Left kidney (tissue), 2 donors: ENCODE results near the gene LFNG. TPM values are rescaled to one million over a fixed set of nuclear protein-coding genes. Genes with fewer than 3 reads are reported as not detected.
"Not testable (repeated sequence)": the region's sequence is repeated elsewhere in the genome, so short reads cannot be mapped to it uniquely, and the experiment has no call there.

Source experiments
- DNase-seq: peaks from one replicate; pipeline ENCODE4 v3.0.0-alpha.2; 2013
- polyA plus RNA-seq: library from polyadenylated mRNA; unstranded; fragments of 120-200 nt; gene quantifications from one replicate; pipeline ENCODE4 v1.2.1, GENCODE V29; 2013; ENCODE audit not compliant: insufficient read length

LFNG gene
- polyA plus RNA-seq, 1 donor: 25.7 TPM

DNA sequence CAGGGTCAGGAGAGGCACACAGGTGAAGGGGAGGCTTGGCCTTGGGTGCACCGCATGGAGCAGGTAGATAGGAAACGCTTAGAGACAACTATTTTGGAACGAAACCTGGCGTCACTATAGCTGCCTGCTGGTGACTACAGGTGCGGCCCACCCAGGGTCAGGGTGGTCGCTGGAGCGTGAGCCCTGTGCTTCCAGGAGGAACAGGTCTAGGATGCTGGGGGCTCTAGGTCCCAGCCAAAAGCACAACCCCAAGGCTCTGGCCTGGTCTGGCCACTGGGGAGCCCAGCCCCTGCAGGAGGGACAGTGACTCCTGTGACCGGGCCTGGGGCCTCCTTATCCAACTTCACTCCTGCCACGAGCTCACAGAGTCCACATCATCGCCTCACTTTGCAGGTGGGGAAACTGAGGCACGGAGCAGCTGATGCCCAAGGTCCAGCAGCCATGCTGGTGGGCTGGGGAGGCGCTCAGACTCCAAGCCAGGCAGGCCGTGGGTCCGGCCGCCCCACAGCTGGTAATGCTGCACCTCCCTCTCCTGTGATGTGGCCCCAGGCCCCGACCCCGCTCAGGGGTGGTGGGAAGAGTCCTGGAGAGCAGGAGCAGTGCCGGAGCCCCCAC is 9.0 kb downstream of the LFNG start:
- DNase-seq: no peak

DNA sequence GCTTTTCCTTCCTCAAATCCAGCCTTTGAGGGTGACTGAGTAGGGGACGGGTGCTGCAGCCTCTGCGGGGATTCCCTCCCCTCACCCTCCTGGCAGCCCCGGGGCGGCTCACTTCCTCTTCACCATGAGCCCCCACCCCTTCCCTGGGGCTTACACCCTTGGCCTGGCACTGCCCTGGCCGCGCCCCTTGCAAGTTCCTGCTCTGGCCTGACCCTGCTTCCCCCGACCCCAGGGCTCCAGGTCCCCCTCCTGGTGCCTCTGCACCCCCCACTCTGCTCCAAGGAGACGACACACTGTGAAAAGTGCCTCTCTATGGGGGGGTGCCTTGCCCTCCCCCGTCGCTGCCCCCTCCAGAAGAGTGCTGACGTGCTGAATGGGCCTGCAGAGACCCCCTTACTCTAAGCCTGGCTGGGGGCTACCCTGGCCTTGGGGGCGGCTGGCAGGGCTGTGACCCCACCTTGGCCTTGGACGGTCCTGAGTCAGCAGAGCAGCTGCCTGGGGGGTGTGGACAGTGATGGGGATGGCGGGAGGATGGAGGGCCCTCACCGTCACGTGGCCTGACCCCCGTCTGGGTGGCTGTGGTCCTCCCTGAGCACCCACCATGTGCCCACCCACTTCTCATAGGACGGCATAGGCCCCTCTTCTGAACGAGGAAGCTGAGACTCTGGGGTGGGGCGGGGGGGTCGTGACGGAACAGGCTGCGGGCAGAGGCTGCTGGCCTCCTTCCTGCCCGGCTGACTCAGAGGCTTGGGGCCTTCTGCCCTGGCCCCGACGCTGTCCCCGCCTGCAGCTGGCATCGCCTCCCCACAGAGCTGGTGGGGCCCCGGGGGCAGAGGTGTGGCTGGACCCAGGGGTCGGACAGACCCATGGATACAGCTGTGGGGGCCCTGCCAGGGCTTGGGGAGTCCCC is 9.8 kb downstream of the LFNG start:
- DNase-seq: no peak

DNA sequence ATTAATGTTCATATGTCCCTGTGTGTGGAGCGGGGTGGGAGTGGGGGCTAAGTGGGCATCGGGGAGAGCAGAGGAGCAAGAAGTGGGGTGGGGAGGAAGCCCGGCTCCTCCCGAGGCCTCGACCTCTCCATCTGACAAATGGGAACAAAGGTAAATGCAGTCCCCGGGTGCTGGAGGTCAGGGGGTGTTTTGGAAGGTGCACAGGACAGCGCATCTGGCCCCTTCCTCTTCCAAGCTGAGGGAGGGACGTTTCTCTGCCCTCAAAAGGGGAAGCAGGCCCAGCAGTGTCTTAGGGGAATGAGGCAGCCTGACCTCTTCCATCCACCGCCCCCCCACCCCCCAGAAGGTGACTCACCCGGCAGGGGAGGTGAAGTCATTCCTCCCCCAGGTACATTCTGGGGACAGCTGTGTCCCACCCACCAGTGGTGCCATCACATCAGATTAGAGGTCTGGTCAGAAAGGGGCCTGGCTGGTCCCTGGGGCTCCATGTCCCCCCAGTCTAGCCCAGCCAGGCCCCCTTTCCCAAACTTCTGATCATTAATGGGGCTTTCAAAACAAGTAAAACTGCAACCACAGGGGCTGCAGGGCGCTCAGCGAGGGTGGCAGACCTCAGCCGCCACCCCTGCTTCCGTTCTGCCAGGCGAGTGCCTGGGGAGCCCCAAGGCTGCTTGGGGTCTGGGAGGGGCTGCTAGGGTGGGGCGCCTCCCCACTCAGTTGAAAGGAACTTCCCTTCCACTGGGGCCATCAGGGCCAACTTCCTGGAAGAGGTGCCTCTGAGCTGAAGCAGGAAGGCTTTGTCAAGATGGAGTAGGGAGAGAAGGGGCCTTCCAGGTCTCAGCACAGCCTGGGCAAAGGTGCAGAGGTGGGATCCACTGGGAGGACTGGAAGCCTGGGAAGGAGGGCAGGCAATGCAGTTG is 10.8 kb downstream of the LFNG start:
- DNase-seq: no peak

DNA sequence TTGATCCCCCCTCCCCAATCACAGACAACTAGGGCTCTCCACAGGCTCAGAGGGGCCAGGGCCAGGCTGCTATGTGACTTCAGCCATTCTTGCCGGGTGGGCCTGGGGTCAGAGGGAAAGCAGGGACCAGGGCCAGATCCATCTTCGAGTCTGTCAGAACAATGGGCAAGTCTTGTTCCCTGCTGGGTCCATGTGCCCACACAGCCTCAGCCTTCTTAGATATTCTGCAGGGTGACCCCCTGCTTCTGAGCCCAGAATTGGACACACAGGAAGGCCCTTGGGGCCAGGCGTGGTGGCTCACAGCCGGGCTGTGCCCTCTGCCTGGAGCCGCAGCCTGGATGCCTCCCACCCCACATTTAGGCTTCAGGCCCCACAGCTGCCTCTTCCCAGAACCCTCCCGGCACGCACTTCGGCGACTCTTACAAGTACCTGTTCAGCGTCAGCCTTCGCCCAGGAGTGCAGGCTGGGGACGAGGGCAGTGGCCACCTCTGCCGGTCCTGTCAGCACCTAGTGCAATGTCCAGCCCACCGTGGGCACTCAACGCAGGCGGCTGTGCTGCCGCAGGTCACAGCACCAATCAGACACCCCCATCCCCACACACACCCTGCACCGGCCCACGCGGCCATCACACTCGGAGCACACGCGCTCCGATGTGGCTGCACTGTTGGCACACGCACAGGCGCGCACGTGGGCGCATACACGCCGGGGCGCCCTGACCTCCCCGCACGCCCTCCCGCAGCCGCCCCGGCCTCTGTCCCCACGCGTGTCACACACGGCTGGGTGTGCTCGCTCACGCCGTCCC is 11.6 kb downstream of the LFNG start:
- DNase-seq: not testable (repeated sequence)

DNA sequence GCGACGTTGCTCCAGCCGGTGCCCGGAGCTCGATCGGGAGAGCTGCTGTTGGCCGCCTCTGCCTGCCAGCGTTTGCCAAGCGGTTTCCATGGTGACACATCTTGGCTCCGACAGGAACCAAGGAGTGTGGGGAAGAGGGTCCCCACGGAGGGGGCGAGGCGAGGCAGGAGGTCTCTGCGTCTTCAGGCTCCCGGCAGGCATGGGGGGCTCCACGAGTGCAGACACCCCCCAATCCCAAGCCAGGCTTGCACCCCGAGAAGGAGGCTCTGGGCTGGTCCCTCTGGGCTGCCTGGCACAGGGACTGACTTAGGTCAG is 12.2 kb downstream of the LFNG start:
- not testable (repeated sequence) for DNase-seq

DNA sequence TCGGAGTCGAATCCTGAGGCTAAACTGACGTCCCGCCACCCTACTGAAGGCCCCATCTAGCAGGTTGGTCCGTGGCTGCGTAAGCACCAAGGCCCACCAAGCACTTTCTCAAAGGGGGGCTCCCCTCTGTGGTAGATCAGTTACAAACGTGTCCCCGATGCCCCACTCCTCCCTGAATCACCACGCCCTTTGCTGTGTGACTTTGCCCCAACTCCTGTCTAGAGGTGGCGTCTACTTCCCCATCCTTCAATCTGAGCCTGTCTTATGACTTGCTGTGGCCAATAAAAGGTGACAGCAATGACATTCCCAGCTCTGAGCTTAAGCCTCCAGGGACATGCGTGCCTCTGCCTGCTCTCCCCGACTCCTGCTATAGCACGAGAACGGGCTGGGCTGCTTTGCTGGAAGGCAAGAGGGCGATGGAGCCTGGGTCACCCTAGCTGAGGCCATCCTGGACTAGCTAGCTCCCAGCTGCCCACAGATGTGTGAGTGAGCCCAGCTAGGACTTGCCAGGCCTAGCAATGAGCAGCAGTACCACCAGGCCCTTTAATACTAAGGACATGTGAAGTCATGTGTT is 12.7 kb downstream of the LFNG start:
- DNase-seq: not testable (repeated sequence)

DNA sequence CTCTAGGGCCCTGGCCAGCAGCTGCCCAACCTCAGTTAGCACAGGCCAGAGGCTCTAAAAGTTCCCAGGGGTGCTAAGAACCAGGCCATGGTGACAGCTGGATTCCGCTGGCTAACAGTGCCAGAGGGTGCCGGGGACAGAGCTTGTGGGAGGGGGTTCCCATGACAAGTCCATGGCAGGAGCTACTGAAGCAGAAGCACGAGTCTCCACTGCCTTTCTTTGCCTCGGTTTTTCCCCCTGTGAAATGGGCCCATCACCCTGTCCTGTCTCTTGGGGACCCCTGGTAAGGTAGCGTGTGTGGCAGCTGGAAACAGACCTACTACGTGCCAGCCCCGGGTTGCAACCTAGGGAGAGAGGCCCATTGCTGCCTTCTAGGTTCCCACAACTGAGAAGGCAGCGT is 13.2 kb downstream of the LFNG start:
- not testable (repeated sequence) for DNase-seq

DNA sequence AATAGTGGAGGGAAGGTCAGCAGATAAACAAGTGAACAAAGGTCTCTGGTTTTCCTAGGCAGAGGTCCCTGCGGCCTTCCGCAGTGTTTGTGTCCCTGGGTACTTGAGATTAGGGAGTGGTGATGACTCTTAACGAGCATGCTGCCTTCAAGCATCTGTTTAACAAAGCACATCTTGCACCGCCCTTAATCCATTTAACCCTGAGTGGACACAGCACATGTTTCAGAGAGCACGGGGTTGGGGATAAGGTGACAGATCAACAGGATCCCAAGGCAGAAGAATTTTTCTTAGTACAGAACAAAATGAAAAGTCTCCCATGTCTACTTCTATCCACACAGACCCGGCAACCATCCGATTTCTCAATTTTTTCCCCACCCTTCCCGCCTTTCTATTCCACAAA is 14.0 kb downstream of the LFNG start:
- not testable (repeated sequence) for DNase-seq

DNA sequence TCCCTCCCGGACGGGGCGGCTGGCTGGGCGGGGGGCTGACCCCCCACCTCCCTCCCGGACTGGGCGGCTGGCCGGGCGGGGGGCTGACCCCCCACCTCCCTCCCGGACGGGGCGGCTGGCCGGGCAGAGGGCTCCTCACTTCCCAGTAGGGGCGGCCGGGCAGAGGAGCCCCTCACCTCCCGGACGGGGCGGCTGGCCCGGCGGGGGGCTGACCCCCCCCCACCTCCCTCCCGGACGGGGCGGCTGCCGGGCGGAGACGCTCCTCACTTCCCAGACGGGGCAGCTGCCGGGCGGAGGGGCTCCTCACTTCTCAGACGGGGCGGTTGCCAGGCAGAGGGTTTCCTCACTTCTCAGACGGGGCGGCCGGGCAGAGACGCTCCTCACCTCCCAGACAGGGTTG is 14.6 kb downstream of the LFNG start:
- DNase-seq: not testable (repeated sequence)

DNA sequence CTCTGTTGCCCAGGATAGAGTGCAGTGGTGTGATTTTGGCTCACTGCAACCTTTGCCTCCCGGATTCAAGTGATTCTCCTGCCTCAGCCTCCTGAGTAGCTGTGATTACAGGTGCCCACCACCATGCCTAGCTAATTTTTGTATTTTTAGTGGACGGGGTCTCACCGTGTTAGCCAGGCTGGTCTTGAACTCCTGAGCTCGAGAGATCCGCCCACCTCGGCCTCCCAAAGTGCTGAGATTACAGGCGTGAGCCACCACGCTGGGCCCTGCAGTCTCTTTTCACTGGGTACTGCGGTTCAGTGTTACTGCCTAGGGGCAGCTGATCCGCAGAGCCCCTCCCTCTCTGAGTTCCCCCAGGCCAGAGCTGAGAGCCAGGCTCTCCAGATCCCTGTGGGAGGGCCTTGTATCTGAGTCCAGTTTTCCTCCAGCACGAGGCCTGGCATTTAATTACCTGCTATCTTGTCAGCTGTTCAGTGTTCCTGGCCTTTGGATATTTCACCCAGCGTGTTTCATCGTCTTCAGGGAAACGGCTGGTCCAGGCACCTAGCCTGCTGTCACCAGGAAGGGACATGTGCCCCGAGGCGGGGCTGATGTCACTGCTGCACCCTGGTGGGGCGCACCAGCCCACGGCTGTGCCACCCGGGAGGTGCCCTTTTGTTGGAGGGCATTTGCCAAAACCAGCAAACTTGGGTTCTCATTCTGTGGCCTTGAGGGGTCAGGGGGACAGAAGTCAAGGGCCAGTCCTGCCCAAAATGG is 16.5 kb downstream of the LFNG start:
- DNase-seq: not testable (repeated sequence)

DNA sequence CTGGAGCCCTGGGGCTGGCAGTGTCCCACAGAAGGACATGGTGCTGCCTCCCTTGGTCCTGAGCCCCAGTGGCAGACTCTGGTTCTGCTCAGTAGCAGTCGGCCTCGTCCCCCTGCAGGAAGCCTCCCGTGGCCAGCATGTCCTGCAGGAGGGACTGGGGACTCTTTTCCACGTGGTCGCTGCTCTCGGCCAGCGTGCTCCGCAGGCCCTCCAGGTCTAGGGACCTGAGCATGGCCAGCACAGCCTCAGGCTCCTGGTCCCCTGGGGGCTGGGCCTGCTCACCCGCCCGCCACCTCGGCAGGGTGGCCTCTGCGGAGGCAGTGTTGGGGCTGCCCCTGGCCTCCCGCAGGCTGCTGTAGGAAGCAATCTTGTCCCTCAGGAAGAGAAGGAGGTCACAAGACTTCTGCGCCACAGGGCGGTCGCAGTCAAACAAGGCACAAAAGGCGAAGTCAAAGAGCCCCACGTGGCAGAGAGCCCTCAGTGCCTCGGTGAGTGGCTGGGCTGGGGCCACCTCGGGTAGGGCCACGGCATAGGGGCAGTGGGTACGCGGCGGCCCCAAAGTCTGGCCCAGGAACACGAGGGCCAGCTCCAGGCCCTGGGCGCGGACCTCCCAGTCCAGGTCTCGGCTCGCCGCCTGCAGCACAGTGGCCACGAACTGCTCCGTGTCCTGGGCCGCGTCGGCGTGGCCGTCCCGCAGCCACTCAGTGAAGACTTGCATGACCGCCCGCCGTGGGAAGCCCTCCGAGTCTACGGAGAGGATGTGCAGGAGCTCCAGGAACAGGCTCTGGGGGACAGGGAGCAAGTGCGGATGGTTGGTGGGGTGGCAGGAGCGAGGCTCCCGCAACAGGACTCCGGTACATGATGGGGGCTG is 18.6 kb downstream of the LFNG start:
- no peak for DNase-seq

DNA sequence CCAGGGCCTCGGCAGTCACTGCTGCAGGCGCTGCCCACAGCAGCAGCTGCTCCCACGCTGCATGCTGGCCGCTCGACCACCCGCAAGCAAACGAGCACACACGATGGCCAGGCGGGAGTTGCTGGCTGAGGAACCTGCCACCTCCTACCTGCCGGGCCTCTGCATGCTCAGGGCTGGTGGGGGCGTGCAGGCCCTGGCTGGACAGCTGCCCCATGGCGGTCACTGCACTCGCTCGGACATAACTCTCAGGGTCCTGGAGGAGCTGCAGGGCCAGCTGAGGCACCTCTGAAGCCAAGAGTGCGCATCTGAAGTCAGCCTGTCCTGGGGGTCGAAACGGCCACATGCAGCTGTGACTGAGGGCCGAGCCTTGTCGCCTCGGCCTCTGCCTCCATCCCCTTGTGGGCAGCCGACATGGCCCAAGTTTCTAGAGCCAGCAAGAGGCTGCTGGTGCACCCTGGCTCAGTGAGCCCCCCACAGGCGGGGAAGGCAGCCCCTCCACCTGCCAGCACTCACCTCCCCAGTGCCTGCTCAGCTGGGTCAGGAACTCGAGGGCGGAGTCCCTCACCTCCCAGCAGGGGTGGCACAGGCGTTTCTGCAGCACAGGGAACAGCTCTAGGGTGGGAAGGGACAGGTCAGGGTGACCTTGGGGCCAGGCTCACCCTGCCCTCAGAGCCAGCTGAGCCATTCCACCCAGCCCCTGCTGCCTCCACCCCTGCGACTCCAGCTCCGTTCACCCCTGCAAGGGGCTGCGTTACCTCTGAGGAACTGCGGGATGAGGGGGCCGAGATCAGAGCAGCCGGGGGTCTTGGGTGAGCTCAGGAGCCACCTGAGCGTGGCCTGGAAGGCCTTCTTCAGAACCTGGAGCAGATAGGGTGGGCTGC is 19.7 kb downstream of the LFNG start:
- no peak for DNase-seq

DNA sequence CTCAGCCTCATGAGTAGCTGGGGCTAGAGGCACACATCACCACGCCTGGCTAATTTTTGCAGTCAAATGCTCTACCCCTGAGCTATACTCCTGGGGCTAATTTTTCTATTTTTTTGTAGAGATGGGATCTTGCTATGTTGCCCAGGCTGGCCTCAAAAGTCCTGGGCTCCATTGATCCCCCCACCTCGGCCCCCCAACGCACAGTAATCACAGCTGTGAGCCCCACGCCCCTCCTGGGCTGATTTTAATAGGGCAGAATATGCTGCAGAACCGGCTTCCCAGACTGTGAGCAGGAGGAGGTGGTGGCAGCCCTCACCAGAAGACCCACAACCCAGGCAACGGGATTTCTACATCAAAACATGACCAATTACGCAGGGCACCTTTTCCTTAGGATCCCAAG is 20.6 kb downstream of the LFNG start:
- no peak for DNase-seq

DNA sequence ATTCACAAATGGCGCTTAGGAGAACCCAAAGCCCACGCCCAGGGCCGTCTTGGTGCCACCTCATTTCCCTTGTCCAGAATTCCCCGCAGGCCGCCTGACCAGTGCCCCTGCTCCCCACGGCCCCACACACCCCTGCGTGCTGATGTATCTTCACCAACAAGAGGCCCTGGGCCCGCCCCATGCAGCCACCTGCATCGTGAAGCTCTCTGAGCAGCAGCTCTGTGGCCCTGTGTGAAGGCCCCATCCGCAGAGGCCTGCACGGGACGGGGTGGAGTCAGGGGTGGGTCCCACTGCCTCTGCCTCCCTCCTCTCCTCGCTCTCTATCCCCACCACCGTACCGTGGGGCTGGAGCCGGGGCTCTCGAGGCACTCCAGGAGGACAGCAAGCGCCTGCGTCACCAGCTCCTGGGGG is 21.1 kb downstream of the LFNG start:
- no peak for DNase-seq

DNA sequence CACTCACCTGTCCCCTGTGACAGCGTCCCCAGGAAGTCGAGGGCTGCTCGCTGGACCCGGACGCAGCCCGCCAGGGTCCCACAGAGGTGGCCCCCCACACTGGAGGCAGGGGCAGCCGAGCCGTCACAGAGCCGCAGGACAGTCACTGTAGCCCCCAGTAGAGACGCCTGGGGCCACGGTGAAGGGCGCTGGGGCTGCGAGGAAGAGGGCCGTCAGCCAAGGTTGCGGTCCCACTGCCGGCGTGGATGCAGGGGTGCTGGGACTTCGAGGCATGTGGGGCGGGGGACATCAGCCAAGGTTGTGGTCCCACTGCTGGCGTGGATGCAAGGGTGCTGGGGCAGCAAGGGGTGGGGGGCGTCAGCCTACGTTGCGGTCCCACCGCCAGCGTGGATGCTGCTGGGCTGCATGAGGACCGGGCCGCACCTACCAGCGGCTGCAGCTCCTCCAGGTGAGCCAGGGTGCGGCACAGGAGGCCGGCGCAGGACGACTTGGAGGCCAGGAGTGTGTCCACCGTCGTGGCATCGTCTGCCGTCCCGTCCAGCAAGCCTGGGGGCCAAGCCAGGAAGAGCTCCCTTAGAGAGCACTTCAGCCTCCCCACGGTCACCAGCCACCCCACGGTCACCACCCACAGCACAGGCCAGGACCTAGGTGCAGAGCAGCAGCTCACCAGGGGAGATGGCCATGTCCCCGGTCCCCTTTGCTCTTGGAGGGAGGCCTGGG is 21.9 kb downstream of the LFNG start:
- no peak for DNase-seq

DNA sequence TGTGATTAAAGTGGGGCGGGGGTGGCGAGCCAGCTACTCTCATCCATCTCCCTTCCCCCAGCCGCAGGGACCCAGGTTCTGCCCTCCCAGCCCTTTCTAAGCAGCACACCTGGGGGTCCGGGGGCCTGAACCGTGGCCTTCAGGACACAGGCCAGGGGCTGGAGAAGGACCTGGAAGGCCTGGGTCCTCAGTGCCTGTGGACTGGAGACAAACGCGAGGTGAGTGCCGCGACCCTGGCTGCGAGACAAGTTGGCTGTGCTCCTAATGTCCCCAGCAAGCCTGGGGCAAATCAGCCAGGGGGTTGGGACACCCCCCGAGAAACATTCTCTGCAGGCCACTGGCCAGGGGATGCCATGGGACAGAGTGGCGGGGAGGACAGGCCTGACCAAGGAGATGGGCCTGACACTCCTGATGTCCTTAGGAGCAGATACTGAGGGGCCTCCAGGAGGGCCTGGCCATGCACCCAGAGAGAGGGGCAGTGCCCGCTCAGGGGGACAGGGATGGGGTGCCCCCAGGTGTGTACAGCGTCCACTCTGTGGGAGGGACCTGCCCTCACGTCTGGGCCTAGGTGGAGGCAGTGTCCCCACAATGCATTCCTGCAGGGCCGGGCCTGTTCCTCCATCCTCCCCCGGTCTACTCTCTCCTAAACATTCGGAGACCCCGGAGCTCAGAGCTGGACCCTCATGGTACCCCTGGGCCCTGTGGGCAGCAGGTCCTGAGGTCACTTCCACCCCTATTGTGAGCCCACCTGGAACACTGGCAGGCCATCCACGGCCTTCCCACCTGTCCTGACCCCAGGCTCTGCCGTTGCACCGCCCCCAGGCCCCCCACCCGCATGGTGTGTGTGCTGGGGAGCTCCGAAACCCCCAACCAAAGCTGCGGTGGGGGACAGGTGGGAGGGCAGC is 22.7 kb downstream of the LFNG start:
- DNase-seq: no peak
